DMS53 treated with DMSO at 0.1 percent for 48 hours (cell line): Measurements from ENCODE around the gene SMIM7.
"Not testable (repeated sequence)": the region's sequence is repeated elsewhere in the genome, so short reads cannot be mapped to it uniquely, and the experiment has no call there.

Source experiments
- DNase-seq: peaks from one replicate; lab custom pipeline; 2025; ENCODE audit not compliant: unreplicated experiment; lab: John Stamatoyannopoulos, UW

SMIM7 gene

GRCh38 chr19:16659832-16660708, at the start of gene SMIM7:
TSS of gene SMIM7 (minus strand) at chr19:16660144. CDS start at chr19:16660110, 34 bp downstream.
- peak; percentile 86 for DNase-seq

GRCh38 chr19:16703677-16704076, 43.7 kb upstream of the SMIM7 start:
- no peak for DNase-seq

GRCh38 chr19:16702123-16702522, 42.2 kb upstream of the SMIM7 start:
- no peak for DNase-seq

- no peak for DNase-seq
Measured at GRCh38 chr19:16698914-16699313, 39.0 kb upstream of the SMIM7 start.

DNA sequence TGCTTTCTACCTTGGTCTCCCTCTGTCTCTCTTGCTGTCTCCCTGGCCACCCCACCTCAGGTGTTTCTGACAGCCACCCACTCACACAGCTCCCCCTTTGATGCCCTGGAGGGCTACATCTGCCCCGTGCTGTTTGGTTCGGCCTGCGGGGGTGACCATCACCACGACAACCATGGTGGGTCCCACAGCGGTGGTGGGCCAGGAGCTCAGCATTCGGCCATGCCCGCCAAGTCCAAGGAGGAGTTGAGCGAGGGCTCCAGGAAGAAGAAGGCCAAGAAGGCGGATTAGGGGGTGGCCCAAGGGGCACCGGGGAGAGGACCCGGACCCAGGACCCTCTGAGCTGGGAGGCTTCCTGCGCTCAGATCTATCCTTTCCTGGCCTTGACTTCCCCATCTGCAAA, 28.1 kb upstream of the SMIM7 start:
- no peak for DNase-seq

DNA sequence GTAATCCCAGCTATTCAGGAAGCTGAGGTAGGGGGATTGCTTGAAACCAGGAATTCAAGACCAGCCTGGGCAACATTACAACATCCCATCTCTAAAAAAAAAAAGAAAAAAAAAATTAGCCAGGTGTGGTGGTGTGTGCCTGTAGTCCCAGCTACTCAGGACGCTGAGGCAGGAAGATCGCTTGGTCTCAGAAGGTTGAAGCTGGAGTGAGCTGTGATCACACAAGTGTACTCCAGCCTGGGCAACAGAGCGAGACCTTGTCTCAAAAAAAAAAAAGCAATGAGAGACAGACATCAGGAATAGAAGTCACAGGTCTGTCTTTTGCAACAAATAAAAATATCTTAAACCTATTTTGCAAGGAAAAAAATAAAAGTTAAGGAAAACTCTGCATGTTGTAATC, 24.3 kb upstream of the SMIM7 start:
- no peak for DNase-seq

- DNase-seq = no peak
Measured at GRCh38 chr19:16682539-16682938, 22.6 kb upstream of the SMIM7 start.

DNA sequence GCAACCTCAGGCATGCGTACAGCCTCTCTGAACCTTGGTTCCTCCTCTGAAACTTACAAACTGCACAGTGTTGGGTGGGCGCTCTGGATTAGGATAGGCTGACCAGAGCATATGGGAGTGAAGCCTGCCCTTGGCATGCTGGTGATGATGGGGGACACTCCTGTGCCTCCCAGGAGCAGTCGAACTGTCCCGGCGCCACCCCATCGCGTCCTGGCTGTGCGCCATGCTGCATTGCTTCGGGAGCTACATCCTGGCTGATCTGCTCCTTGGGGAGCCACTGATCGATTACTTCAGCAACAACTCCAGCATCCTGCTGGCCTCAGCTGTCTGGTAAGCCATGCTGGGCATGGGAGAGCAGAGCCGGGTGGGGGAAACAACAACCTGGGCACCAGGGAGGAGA, 19.9 kb upstream of the SMIM7 start:
- DNase-seq = no peak

DNA sequence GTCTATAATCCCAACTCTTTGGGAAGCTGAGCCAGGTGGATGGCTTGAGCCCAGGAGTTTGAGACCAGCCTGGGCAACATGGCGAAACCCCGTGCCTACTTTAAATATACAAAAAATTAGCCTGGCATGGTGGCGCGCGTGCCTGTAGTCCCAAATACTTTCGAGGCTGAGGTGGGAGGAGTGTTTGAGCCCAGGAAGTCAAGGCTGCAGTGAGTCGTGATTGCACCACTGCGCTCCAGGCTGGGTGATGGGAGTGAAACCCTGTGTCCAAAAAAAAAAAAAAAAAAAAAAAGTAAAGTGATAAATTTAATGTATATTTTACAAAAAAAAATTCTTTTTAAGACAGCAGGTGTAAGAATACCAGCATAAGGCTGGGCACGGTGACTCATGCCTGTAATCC, 18.6 kb upstream of the SMIM7 start:
- no peak for DNase-seq

DNA sequence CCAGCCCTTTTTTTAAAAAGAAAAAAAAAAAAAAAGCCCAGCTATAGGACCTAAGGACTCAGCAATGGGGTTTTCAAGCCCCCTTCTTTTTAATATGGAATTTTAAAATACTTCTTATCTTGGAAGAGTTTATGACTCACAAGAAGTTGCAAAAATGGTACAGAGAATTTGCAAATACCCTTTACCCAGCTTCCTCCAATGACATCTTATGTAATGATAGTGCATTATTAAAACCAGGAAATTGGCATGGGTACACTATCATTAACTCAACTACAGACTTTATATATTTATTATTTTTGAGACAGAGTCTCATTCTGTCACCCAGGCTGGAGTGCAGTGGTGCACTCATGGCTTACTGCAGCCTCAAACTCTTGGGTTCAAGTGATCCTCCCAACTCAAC, 17.1 kb upstream of the SMIM7 start:
- DNase-seq = no peak

GRCh38 chr19:16676101-16676798, 16.3 kb upstream of the SMIM7 start:
- no peak for DNase-seq

DNA sequence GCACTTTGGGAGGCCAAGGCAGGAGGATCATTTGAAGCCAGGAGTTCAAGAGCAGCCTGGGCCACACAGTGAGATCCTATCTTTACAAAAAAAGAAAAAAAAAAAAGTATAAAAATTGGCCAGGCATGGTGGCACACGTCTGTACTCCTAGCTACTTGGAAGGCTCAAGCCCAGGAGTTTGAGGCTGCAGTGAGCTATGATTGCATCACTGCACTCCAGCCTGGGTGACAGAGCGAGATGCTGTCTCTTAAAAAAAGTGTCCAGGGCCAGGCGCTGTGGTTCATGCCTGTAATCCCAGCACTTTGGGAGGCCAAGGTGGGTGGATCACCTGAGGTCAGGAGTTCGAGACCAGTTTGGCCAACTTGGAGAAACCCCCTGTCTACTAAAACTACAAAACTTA, 13.9 kb upstream of the SMIM7 start:
- DNase-seq = not testable (repeated sequence)

DNA sequence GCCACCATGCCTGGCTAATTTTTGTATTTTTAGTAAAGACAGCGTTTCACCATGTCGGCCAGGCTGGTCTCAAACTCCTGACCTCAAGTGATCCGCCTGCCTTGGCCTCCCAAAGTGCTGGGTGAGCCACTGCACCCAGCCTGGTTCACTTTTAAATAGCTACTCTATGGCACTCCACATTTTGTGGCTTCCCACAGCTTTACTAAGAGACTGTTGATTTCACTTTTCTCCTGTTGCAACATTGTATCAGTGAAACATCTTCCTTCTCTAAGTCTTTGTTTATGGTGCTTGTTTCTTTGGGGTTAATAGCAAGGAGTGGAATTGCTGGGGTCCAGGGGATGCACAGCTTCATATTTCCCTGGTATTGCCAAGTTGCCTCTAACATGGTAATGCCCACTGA, 13.3 kb upstream of the SMIM7 start:
- DNase-seq = no peak

GRCh38 chr19:16671652-16672274, 11.8 kb upstream of the SMIM7 start:
- DNase-seq = no peak

- no peak for DNase-seq
Measured at GRCh38 chr19:16670291-16670690, 10.3 kb upstream of the SMIM7 start.

- not testable (repeated sequence) for DNase-seq
Measured at GRCh38 chr19:16668702-16669101, 8.8 kb upstream of the SMIM7 start.

- DNase-seq = no peak
Measured at GRCh38 chr19:16668176-16668575, 8.2 kb upstream of the SMIM7 start.

DNA sequence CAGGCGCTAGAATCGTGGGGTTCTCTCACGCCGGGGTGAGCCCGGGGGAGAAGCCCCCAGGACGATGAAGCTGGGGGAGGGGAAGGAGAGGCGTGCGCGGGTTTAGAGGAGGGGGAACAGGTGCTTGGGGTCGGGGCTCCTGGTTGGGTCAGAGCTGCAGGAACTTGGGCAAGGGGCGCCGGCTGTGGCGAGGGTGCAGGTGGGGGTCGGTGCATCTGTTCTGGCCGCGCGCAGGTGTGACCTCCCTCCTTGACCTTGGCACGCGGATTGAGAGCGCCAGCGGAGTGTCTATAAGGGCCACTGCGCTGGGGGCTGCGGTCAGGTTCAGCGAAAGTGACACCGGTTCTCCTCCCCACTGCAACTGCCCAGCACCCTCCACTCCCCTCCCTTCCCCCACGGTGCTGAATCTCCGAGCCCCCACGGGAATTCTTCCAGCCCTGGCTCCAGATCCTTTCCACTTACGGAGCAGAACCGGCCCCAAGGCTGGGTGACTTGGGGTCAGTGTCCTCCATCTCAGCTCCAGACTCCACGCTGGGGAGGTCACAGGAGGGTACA, 1.6 kb upstream of the SMIM7 start:
- no peak for DNase-seq

GRCh38 chr19:16660763-16661479, 977 bp upstream of the SMIM7 start, which contains the start of gene TMEM38A:
TSS of gene TMEM38A (plus strand) at chr19:16661139. CDS start at chr19:16661218, 79 bp downstream.
- DNase-seq = peak; percentile 20

GRCh38 chr19:16659464-16659831, 496 bp downstream of the SMIM7 start:
- no peak for DNase-seq

- no peak for DNase-seq
Measured at GRCh38 chr19:16657384-16657783, 2.6 kb downstream of the SMIM7 start.
